ENCODE results near the gene RNPEPL1.

GRCh38 chr2:240577281-240578109 is 9.2 kb downstream of the RNPEPL1 start:
- no peak for TF ChIP-seq EZH2phosphoT487 (IDR thresholded peaks at IDR 0.05; ENCODE audit: low read length)
- no peak for TF ChIP-seq CTCF (IDR thresholded peaks at IDR 0.05; ENCODE audit: low read length)
- TF ChIP-seq EZH2 (optimal IDR thresholded peaks at IDR 0.05; ENCODE audit: low read depth, low read length), result no peak

Data from MM.1S (cell line).